DND-41 (cell line): ENCODE results near the gene GNMT.

ENCODE experiments used
- ATAC-seq: fragments of 200-7000 bp; cut with Tn5 transposase; 3 replicates; pipeline ENCODE4 v1.9.1; 2021; ENCODE audit warnings: low read depth; ENCODE audit not compliant: insufficient read depth
- DNase-seq: peaks from one replicate; pipeline ENCODE4 v3.0.0-alpha.2; 2020
- H2AFZ ChIP-seq: 2 replicates; pipeline ENCODE4 v1.6.0; 2012; ENCODE audit warnings: low read depth, low read length
- H3K27ac ChIP-seq: 2 replicates; pipeline ENCODE4 v1.5.1; 2012; ENCODE audit warnings: low read length, inconsistent platforms
- H3K27me3 ChIP-seq: fragments of 200-600 bp; sonication (generic); 2 replicates; pipeline ENCODE4 v1.6.0; 2012; ENCODE audit warnings: low read length, mild to moderate bottlenecking, inconsistent platforms; ENCODE audit not compliant: insufficient read depth, poor library complexity
- H3K36me3 ChIP-seq: 2 replicates; pipeline ENCODE4 v1.5.1; 2012; ENCODE audit warnings: low read length, inconsistent platforms; ENCODE audit not compliant: insufficient read depth
- H3K4me1 ChIP-seq: 2 replicates; pipeline ENCODE4 v1.5.1; 2012; ENCODE audit warnings: mild to moderate bottlenecking, low read length; ENCODE audit not compliant: insufficient read depth
- H3K4me2 ChIP-seq: 2 replicates; pipeline ENCODE4 v1.6.0; 2012; ENCODE audit warnings: mild to moderate bottlenecking, moderate library complexity, low read length, inconsistent platforms; ENCODE audit not compliant: insufficient read depth
- H3K4me3 ChIP-seq, 2 experiments: fragments of 200-600 bp in 1 of 2; shearing (Covaris generic) in 1 of 2; 2 replicates each; pipeline ENCODE4 v1.5.1; 2012 to 2016; ENCODE audit warnings: inconsistent platforms in 2 of 2, low read length in 2 of 2, mild to moderate bottlenecking in 2 of 2, low read depth in 1 of 2, moderate library complexity in 1 of 2
- H3K79me2 ChIP-seq: 2 replicates; pipeline ENCODE4 v1.6.0; 2012; ENCODE audit warnings: low read length, inconsistent platforms; ENCODE audit not compliant: insufficient read depth
- H3K9ac ChIP-seq: 2 replicates; pipeline ENCODE4 v1.6.0; 2012; ENCODE audit warnings: low read depth, mild to moderate bottlenecking, inconsistent platforms, low read length, moderate library complexity
- H3K9me3 ChIP-seq: 2 replicates; pipeline ENCODE4 v1.5.1; 2012; ENCODE audit warnings: low read length, moderate library complexity, mild to moderate bottlenecking, inconsistent platforms; ENCODE audit not compliant: insufficient read depth, severe bottlenecking
- H4K20me1 ChIP-seq: 2 replicates; pipeline ENCODE4 v1.6.0; 2012; ENCODE audit warnings: low read length; ENCODE audit not compliant: insufficient read depth
- CTCF ChIP-seq: IDR thresholded peaks from 2 replicates; pipeline ENCODE4 v1.5.1; 2012; ENCODE audit warnings: borderline replicate concordance, low read length, moderate library complexity, mild to moderate bottlenecking; ENCODE audit not compliant: poor library complexity, severe bottlenecking; ENCODE audit errors: extremely low read depth
- EZH2 ChIP-seq: IDR thresholded peaks from 3 replicates; pipeline ENCODE4 v1.6.1; 2012; ENCODE audit warnings: borderline replicate concordance, low read depth, mild to moderate bottlenecking, moderate library complexity, low read length, inconsistent platforms; ENCODE audit not compliant: severe bottlenecking

The GNMT gene

GRCh38 chr6:42958125-42958524 lies 2.4 kb upstream of the GNMT start:
- Histone ChIP-seq H3K9ac (no peak overlapping the region), H3K9me3 (no peaks in the 10 kb centered on the region), H4K20me1 (no peaks in the 10 kb centered on the region), H3K4me2 (no peak overlapping the region), H3K27ac (no peak overlapping the region), H3K4me3 (no peak overlapping the region), H2AFZ (no peak overlapping the region), H3K36me3 (0 out of 2 replicates have a peak, but pooled peaks cover 2% of the 10 kb centered on the region), H3K4me1 (no peaks in the 10 kb centered on the region), H3K79me2 (no peaks in the 10 kb centered on the region), H3K27me3 (no peaks in the 10 kb centered on the region)
- TF ChIP-seq CTCF, result peak; percentile 25
- TF ChIP-seq EZH2, result no peak
- ATAC-seq, result no peak
- no peak for DNase-seq

GRCh38 chr6:42959917-42960242 lies 674 bp upstream of the GNMT start:
- Histone ChIP-seq H2AFZ (no peak overlapping the region), H3K36me3 (peaks cover 17% of the 10 kb centered on the region), H3K9me3 (no peaks in the 10 kb centered on the region), H3K9ac (no peak overlapping the region), H3K27me3 (no peaks in the 10 kb centered on the region), H3K4me3 (no peak overlapping the region), H3K79me2 (no peaks in the 10 kb centered on the region), H3K4me1 (no peaks in the 10 kb centered on the region), H4K20me1 (no peaks in the 10 kb centered on the region), H3K27ac (no peak overlapping the region), H3K4me2 (no peak overlapping the region)
- TF ChIP-seq CTCF, result no peak
- no peak for TF ChIP-seq EZH2
- DNase-seq (no peak), ATAC-seq (no peak)

GRCh38 chr6:42961020-42961470 lies 491 bp downstream of the GNMT start:
- DNase-seq (no peak), ATAC-seq (no peak)
- Histone ChIP-seq H3K27me3 (no peaks in the 10 kb centered on the region), H3K27ac (no peak overlapping the region), H3K36me3 (peaks cover 27% of the 10 kb centered on the region), H3K4me1 (no peaks in the 10 kb centered on the region), H3K4me3 (no peak overlapping the region), H3K79me2 (no peaks in the 10 kb centered on the region), H3K4me2 (no peak overlapping the region), H3K9ac (no peak overlapping the region), H3K9me3 (no peaks in the 10 kb centered on the region), H4K20me1 (no peaks in the 10 kb centered on the region), H2AFZ (no peak overlapping the region)
- TF ChIP-seq EZH2 (no peak), CTCF (no peak)

GRCh38 chr6:42962096-42962495 lies 1.5 kb downstream of the GNMT start:
- TF ChIP-seq CTCF (no peak), EZH2 (no peak)
- Histone ChIP-seq H3K4me1 (no peaks in the 10 kb centered on the region), H3K27me3 (no peaks in the 10 kb centered on the region), H3K4me2 (no peak overlapping the region), H3K27ac (no peak overlapping the region), H3K36me3 (peaks cover 34% of the 10 kb centered on the region), H4K20me1 (no peaks in the 10 kb centered on the region), H3K9me3 (no peaks in the 10 kb centered on the region), H3K4me3 (no peak overlapping the region), H2AFZ (no peak overlapping the region), H3K9ac (no peak overlapping the region), H3K79me2 (no peaks in the 10 kb centered on the region)
- ATAC-seq (no peak), DNase-seq (no peak)
